HG03439 (cell line): Measurements from ENCODE around the gene CAMK4.
"Not testable (repeated sequence)": the region's sequence is repeated elsewhere in the genome, so short reads cannot be mapped to it uniquely, and the experiment has no call there.

Source experiments
- ATAC-seq: cut with Tn5 transposase; IDR thresholded peaks from one replicate; pipeline ENCODE4 v1.9.1; 2021; ENCODE audit warnings: mild to moderate bottlenecking, moderate library complexity; ENCODE audit not compliant: unreplicated experiment

The CAMK4 gene

DNA sequence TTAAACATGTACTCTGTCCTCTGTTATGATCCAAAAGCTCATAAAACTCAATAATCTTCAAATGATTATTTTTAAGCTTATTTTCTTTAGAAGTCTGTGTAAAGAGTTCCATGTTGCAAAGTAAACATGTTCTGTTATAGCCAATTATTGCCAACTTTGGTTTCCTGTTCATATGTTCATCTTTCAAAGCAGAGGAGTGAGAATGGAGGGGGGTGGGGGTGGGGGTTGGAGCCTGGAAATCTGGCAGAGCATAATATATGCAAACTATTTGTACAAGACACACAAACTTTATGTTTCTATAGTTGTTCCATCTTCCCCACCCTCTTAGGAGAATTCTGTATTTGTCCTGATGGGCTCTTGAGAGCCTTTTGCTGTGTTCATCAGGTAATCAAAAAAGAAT is 153.1 kb downstream of the CAMK4 start:
- no peak for ATAC-seq

DNA sequence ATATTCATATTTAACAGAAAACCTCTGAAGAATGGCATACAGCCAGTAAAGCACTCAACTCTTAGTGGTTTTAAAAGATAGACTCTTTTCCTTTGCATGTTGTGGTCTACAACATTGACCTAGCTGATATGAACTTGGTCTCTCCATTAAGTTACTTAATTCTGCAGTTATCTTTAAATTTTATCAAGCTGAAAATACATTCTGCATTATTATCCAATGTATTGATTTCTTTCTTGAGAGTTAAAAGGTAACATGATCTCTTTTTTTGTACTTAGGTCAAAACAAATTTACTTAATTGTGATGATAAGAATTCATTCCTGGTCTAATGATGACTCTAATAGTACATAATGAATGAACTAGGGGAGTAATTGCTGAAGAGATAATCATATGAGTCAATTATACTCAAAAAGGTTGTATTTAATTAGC is 155.2 kb downstream of the CAMK4 start:
- ATAC-seq = no peak

DNA sequence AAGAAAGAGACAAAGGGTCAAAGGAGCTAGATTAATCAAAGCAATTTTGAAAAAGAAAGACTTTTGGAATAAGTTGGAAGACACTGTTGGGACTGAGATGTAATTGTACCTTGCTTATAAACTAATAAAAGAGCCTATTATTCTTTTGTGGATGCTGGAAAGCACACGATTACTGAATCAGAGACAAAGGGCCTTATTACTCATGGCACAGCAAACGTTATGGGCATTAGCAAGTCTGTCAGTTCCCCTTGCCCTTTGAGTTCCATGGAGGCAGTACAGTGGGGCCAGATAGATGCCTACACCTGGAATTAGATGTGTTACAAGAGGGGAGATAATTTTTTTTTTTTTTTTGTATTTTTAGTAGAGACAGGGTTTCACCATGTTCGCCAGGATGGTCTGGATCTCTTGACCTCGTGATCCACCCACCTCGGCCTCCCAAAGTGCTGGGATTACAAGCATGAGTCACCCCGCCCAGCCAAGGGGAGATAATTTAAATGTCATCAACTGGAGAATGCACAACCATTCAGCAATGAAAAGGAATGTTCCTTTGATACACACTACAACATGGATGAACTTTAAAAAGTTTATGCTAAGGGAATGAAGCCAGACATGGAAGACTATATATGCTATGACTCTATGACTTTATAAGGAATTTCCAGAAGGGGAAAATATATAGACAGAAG is 159.2 kb downstream of the CAMK4 start:
- ATAC-seq = no peak

DNA sequence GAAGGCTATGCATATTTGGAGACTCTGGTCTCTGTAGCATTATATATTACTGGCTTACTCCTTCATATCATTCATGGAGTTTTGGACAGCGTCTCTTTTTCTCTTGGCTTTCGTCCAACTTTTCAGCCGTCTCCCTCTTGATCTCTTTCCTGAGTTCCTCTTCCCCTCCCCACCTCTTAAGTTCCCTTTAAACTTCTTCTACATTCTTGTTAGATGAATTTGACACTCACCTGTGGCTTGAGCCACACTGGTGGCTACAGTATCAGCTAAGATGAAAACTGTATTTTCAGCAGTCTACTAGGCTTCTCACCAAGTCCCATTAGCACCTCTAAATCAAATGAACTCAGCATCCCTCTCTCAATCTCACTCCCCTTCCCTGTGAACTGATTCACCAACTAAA is 160.0 kb downstream of the CAMK4 start:
- no peak for ATAC-seq

DNA sequence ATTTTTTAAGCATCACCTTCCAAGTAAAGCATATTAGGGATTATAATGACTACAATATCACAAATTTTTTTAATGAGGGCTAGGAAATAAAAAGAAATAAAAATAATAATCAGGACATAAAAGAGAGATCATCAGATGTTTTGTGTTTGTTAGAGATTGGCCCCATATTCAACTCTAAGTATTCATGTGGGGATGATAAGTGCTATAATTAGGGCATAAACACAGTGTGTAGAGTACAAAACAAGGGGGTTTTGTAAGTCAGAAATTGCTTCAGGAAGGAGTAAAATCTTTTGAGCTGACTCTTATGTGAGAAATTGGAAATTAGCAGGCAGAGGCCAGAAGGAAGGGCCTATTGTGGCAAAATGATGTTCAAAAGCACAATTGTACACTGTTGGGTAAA is 160.9 kb downstream of the CAMK4 start:
- no peak for ATAC-seq

DNA sequence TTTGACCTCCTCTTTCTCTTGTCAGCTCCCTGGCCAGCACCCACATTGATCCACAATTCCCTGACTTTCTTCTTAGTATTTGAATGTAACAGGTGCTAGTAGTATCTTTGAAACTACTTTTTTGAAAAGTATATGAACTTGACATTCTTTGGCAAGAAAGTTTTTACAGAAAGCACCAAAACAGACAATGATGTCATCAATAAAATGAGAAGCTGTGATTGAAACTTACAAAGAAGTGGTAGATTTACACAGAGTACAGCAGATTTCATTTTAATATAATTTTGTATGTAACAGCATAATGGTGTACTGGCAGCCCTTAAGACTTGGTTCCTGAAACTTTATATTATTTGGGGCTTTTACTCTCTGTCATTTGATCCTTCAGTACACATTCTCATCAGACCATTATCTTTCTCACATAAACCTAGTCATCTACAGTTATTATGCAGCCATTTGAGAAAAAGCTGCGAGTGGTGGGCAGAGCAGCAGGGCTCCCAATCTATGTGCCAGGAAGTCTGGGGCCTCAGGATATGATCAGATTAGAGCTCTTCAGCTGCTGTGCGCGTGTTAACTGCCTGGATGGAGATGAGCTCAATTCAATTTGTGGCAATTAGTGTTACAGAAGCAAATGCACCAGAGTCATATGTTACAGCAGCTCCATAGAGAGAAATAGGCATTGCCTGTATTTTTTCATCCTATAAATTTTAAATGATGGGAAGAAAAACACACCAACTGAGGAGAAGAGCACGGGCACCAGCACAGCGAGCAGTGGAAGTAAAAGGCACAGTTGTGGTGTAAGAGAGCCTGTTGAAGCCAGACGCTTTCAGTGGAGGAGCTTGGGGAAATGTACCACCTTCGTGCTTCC is 162.0 kb downstream of the CAMK4 start:
- no peak for ATAC-seq

DNA sequence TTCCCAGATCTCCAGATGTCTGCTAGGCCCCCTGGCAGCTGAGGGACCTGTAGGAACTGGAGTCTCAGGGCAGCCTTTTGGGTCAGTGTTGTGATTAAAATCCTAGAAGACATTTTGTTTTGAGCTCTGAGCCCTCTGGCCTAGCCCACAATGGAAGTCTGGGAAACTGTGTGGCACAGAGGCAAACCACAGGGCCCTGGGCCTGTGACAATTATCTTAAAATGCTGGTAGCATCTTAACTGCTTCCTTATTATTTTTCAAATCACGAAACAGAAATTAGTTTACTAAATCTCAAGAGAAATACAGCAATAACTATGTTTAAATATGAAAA is 162.6 kb downstream of the CAMK4 start:
- no peak for ATAC-seq

DNA sequence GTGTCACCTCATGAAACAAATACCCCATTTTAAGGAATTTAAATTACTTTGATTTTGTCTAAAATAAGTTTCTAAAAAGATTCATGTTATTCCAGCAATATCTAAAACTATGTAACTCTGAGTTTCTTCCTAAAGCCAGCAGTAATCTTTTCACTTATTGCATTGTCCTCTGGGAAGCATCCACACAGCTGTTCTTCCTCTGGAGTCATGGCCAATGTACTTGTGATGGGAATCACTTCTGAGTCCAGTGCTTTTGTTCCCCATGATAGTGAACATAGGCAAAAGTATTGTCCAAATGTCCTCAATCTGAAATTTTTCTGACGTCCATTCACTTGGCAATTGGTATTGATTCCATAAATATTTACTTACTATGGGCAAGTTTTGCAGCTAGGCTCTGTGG is 163.2 kb downstream of the CAMK4 start:
- ATAC-seq = no peak

DNA sequence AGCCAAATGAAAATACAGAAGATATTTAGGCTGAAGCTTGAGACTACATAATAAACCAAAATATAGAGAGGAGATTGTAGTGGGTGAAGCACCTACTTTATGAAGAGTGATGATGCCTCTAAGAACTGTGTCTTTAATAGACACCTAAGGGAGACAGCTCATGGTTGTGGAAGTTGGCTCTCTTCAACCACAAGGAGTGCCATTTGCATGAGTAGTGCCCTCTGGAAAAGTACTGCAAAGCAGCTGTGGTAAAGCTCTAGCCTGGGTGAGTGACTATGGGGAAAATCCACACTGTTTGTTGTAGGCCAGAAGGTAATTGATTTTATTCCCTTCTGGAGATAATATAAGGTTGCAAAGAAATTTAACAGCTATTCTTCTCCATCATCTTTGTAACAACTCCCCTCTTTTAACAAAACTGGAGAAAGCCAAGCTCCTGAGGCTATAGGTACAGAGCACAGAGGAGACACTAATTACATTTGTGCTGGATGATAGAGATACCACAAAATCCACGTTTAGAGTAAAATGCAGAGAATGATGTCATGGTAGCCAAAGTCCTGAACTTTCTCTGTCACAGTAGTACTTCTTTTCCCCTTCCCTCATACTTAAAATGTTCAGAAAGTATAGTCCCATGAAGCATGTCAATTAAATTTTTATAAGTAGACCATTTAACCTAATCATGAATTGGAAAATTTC is 165.4 kb downstream of the CAMK4 start:
- ATAC-seq = no peak

DNA sequence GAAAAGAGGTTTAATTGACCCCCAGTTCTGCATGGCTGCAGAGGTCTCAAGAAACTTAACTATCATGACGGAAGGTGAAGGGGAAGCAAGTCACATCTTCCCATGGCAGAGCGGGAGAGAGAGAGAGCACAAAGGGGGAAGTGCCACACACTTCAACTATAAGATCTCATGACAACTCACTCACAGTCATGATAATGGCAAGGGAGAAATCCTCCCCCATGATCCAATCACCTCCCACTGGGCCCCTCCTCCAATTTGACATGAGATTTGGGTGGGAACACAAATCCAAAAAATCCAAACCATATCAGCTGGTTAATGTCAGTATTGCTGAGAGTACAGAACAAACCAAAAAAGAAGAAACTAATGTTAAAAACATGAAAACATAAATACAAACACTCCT is 168.0 kb downstream of the CAMK4 start:
- ATAC-seq = no peak

DNA sequence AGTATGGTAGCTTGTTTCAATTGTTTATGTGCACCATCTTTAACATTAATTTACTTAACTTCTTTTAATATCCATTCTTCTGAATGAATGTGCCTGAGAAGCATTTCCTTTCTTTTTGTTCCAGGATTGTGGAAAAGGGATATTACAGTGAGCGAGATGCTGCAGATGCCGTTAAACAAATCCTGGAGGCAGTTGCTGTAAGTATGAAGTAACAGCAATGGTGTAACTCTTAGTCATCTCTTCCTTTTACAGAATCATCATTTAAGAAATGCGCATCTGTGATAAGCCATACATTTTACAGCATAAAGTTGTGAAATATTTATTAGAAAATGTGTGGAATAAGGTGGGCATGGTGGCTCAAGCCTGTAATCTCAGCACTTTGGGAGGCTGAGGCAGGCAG is 170.4 kb downstream of the CAMK4 start:
- ATAC-seq = no peak

DNA sequence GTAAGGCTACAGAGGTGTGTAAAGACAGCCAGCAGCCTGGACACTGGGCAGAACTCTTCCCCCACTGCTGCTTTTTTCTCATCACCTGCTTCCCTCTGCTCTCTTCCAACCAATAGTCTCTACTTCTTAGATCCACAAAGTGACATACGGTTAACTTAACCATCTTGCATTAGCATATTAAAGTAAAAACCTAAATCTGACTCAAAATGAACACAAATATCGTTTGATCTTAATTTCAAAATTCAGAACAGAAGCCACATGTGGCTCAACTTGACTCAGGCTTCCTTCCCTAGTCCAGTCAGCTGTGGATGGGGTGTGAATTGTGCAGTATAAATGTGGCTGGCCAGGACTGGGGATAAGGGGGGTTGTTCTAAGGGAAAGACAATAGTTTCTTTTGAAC is 173.8 kb downstream of the CAMK4 start:
- ATAC-seq = no peak

DNA sequence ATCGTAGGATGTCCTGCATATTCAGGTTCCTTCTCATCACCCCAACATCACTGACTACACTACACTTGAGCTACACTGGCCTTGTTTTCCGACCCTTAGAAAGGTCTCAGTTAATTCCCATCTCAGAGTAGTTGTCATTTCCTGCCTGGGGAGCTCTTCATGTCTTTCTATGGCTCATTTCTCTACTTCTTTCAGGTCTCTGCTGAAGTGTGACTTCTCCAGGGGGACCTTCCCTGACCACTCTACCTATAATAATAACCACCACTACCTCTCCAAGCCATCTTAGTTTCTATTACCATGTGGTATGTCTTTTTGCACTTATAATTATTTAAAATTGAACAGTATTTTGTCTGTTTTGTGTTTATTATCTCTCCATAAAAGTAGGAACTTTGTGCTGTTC is 174.9 kb downstream of the CAMK4 start:
- no peak for ATAC-seq

DNA sequence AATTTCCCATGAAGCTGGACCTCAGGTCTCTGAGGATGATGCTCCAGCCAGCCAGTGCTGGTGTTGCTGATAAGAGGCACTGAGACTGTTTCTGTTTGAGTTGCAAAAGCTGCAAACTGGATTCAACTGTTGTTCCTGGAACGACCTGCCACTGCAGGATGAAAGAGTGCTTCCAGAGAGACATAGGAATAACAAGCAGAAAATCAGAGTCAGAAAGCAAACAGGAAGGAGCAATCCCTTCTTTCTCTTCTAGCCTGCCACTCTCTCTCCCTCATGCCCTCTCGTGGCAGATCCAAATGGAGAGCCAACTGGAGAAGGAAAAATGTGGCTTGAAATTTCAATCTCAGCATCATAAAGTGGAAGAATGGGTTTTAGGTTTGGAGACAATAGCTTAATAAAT is 177.7 kb downstream of the CAMK4 start:
- no peak for ATAC-seq

DNA sequence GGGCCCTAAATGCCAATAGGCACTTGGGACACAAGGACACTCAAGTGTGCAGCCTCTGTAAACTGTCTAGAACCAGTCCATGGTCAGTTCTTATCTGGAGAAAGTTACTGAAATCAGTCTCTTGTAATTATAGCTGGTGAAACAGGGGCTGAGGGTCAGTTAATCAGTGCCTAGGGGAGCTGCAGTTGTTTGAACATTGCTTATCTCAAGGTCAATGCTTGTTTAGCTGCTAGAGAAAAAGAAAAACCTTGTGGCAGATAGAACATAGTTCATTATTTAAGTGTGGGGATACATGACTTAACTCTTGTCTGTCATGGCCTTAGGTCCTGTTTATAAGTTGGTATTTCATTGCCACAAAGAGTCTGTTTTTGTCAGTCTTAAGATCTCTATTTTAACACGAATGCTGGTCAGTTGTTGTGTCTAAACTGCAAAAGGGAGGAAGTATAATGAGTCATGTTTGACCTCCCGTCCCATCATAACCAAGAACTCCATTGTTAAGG is 180.1 kb downstream of the CAMK4 start:
- ATAC-seq = no peak

DNA sequence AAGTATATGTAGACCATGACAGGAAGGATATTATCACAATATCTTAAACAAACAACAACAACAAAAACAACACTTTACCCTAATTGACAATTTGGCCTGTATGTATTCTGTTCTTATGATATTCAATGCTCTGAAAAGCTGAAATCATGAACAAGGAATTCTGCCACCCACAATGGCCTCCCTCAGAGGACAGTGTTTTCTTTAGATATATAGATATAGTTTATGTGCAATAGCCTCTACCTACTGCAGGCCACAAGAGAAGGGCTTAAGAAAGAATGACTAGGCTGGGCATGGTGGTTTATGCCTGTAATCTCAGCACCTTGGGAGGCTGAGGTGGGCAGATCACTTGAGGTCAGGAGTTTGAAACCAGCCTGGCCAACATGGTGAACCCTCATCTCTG is 183.4 kb downstream of the CAMK4 start:
- ATAC-seq = no peak

DNA sequence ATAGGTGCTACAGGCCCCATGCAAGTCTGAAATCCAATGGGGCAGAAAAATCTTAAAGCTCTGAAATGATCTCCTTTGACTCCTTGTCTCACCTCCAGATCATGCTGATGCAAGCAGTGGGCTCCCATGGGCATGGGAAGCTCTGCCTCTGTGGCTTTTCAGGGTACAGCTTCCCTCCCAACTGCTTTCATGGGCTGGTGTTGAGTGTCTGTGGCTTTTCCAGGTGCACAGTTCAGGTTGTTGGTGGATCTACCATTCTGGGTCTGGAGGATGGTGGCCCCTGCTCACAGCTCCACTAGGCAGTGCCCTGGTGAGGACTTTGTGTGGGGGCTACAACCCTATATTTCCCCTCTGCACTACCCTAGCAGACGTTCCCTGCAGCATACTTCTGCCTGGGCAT is 184.6 kb downstream of the CAMK4 start:
- no peak for ATAC-seq

DNA sequence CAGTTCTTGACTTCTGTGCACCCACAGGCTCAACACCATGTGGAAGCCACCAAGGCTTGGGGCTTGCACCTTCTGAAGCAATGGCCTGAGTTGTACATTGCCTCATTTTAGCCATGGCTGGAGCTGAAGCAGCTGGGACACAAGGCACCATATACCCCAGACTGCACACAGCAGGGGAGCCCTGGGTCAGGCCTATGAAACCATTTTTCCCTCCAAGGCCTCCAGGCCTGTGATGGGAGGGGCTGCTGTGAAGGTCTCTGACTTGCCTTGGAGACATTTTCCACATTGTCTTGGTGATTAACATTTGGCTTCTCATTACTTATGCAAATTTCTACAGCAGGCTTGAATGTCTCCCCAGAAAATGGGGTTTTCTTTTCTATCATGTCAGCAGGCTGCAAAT is 185.1 kb downstream of the CAMK4 start:
- ATAC-seq = not testable (repeated sequence)

DNA sequence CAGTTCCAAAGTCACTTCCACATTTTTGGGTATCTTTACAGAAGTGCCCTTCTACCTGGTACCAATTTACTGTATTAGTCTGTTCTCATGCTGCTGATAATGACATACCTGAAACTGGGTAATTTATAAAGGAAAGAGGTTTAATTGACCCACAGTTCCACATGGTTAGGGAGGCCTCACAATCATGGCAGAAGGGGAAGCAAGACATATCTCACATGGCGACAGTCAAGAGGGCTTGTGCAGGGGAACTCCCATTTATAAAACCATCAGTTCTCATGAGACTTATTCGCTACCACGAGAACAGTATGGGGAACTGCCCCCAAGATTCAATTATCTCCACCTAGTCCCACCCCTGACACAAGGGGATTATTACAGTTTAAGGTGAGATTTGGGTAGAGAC is 185.9 kb downstream of the CAMK4 start:
- ATAC-seq = not testable (repeated sequence)

DNA sequence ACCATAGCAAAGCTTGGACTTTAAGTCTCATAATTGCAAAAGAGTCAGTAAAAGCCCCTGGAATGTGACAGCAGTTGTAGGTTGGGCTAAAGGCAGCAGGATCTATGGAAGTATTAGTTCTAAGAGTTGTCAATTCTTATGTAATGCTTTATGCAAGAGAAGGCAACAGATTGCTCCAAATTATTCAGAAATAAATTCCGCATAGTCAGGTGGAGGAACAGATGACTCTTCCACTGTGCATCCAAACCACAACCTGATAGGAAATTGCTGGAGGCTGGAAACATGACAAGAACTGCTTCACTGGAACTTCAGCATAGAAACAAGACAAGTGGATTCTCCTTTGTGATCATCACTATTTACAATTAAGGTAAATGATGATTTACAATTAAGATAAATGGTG is 187.1 kb downstream of the CAMK4 start:
- ATAC-seq = no peak

DNA sequence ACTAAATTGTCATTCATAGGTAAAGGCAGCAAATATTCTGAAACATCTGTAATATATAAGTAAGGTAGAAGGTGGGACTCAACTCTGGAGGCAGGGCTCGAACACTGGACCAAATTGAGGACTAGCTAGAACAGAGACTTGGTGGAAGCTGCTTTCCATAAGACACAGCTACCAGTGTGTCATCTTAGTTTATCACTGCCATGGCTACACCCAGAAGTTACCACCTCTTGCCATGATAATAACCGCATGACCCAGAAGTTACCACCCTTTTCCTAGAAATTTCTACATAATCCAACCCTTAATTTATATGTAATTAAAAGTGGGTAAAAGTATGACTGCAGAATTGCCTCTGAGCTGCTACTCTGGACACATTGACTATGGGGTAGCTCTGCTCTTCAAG is 188.4 kb downstream of the CAMK4 start:
- no peak for ATAC-seq

DNA sequence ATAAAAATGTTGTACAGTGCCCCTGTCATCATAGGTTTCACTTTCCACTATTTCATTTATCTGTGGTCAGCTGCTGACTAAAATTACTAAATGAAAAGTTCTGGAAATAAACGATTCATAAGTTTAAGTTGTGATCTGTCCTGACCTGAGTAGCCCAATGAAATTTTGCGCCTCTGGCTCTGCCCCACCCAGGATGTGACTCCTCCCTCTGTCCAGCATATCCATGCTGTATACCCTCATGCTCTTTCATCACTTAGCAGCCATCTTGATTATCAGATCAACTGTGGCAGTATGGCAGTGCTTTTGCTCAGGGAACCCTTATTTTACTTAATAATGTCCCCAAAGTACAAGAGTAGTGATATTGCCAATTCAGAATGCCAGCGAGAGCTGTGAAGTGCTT is 190.9 kb downstream of the CAMK4 start:
- ATAC-seq = no peak
